ENCODE measurements around the gene RNU6-7.

RNU6-7 gene

GRCh38 chr14:32201816-32202490 lies at the start of gene RNU6-7:
Gene RNU6-7 (plus strand): TSS chr14:32202045.
- H3K4me3 ChIP-seq (ENCODE audit: low read depth, low read length), result peak within 1 kb of the TSS; percentile 79

- H3K4me3 ChIP-seq (ENCODE audit: low read depth, low read length), result no peak overlapping the region
Observed at GRCh38 chr14:32166029-32166428, 35.8 kb upstream of the RNU6-7 start.

GRCh38 chr14:32166924-32167323 lies 34.9 kb upstream of the RNU6-7 start:
- H3K4me3 ChIP-seq (ENCODE audit: low read depth, low read length), result no peak overlapping the region

GRCh38 chr14:32167907-32168306 lies 33.9 kb upstream of the RNU6-7 start:
- H3K4me3 ChIP-seq (ENCODE audit: low read depth, low read length), result no peak overlapping the region

- no peak overlapping the region for H3K4me3 ChIP-seq (ENCODE audit: low read depth, low read length)
Observed at GRCh38 chr14:32169191-32169590, 32.7 kb upstream of the RNU6-7 start.

GRCh38 chr14:32171469-32171868 lies 30.4 kb upstream of the RNU6-7 start:
- no peak overlapping the region for H3K4me3 ChIP-seq (ENCODE audit: low read depth, low read length)

GRCh38 chr14:32183151-32184058 lies 18.4 kb upstream of the RNU6-7 start:
- no peak overlapping the region for H3K4me3 ChIP-seq (ENCODE audit: low read depth, low read length)

- no peak overlapping the region for H3K4me3 ChIP-seq (ENCODE audit: low read depth, low read length)
Observed at GRCh38 chr14:32185097-32185496, 16.7 kb upstream of the RNU6-7 start.

GRCh38 chr14:32186248-32186647 lies 15.6 kb upstream of the RNU6-7 start:
- no peak overlapping the region for H3K4me3 ChIP-seq (ENCODE audit: low read depth, low read length)

GRCh38 chr14:32189811-32190210 lies 12.0 kb upstream of the RNU6-7 start:
- H3K4me3 ChIP-seq (ENCODE audit: low read depth, low read length), result no peak overlapping the region

- H3K4me3 ChIP-seq (ENCODE audit: low read depth, low read length), result no peak overlapping the region
Observed at GRCh38 chr14:32190673-32191072, 11.2 kb upstream of the RNU6-7 start.

GRCh38 chr14:32192712-32193373 lies 9.0 kb upstream of the RNU6-7 start:
- no peak overlapping the region for H3K4me3 ChIP-seq (ENCODE audit: low read depth, low read length)

- H3K4me3 ChIP-seq (ENCODE audit: low read depth, low read length), result no peak overlapping the region
Observed at GRCh38 chr14:32193532-32193931, 8.3 kb upstream of the RNU6-7 start.

- no peak overlapping the region for H3K4me3 ChIP-seq (ENCODE audit: low read depth, low read length)
Observed at GRCh38 chr14:32195636-32196035, 6.2 kb upstream of the RNU6-7 start.

- no peak overlapping the region for H3K4me3 ChIP-seq (ENCODE audit: low read depth, low read length)
Observed at GRCh38 chr14:32197919-32198318, 3.9 kb upstream of the RNU6-7 start.

GRCh38 chr14:32200368-32201192 lies 1.3 kb upstream of the RNU6-7 start:
- peak overlapping the region; percentile 79 for H3K4me3 ChIP-seq (ENCODE audit: low read depth, low read length)

GRCh38 chr14:32201193-32201815 lies 541 bp upstream of the RNU6-7 start:
- peak overlapping the region; percentile 79 for H3K4me3 ChIP-seq (ENCODE audit: low read depth, low read length)

- peak overlapping the region; percentile 79 for H3K4me3 ChIP-seq (ENCODE audit: low read depth, low read length)
Observed at GRCh38 chr14:32202491-32202997, 699 bp downstream of the RNU6-7 start.

GRCh38 chr14:32202998-32203882 lies 1.4 kb downstream of the RNU6-7 start, which contains the start of gene RNU6-8:
Gene RNU6-8 (minus strand): TSS chr14:32203269.
- H3K4me3 ChIP-seq (ENCODE audit: low read depth, low read length), result peak within 1 kb of the TSS; percentile 79

Measured in iPS-11a (cell line).